Stimulated activated CD8-positive, alpha-beta memory T cell treated with anti-CD3 and anti-CD28 coated beads, Interleukin-4, amount 100 ng/mL, for 24 hours (primary cell): ENCODE data around the gene MCRS1.
"Not testable (repeated sequence)": the region's sequence is repeated elsewhere in the genome, so short reads cannot be mapped to it uniquely, and the experiment has no call there.

Experiments used
- DNase-seq: peaks from one replicate; pipeline ENCODE4 v3.0.0-alpha.2; 2020; ENCODE audit warnings: low read depth

MCRS1 gene

GRCh38 chr12:49567611-49568441 lies at the start of gene MCRS1:
TSS of gene MCRS1 (minus strand) at chr12:49568142. CDS start at chr12:49566731, 1,411 bp downstream.
- peak; percentile 81 for DNase-seq

DNA sequence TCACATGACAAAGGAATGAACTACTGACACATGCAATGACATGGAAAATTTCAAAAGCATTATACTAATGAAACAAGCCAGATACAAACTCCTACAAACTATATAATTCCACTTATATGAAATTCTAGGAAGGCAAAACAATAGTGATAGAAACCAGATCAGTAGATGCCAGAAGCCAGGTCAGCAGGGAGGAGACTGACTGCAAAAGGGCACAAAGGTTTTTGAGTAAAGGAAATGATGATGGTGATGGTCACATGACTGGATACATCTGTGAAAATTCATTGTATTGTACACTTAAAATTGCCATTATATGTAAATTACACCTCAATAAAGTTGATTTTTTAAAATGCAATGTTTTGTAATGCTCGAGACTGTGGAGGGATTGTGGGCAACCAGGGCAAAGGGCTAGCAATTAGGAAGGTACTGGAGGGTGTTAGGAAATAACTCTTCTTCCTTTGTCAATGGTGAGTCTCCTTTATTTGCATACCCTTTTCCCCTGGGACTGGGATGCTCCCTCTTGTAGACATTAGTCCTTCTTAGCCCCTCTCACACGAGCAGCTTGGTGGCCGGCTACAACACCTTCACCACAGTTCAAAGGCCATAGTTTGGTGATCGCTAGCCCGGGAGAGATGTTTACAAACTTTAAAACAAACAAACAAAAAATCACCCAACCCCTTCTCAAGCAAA lies 48.7 kb upstream of the MCRS1 start:
- DNase-seq, result no peak

DNA sequence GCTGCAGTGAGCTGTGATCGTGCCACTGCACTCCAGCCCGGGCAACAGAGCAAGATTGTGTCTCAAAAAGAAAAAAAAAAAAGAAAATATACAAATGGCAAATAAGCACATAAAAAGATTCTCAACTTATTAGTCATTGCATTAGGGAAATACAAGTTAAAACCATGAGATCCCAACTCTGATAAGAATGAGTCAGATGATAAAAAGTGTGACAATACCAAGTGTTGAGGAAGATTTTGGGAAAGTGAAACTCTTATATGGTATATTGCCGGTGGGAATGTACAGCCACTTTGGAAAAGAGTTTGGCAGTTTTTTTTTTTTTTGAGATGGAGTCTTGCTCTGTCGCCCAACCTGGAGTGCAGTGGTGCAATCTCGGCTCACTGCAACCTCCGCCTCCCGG lies 47.8 kb upstream of the MCRS1 start:
- DNase-seq, result no peak

DNA sequence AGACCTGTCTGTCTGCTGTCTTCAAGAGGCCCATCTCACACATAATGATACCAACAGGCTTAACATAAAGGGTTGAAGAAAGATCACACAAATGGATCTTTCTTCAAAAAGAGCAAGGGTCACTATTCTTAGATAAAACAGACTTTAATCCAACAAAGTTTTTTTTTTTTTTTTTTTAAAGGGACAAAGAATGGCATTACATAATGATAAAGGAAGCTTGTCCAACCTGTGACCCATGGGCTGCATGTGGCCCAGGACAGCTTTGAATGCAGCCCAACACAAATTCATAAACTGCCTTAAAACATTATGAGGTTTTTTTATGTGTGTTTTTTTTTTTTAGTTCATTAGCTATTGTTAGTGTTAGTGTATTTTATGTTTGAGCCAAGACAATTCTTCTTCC lies 44.3 kb upstream of the MCRS1 start:
- no peak for DNase-seq

GRCh38 chr12:49610785-49611184 lies 42.8 kb upstream of the MCRS1 start:
- DNase-seq, result not testable (repeated sequence)

GRCh38 chr12:49609875-49610154 lies 41.9 kb upstream of the MCRS1 start:
- DNase-seq, result no peak

- DNase-seq, result no peak
Measured at GRCh38 chr12:49609059-49609874, 41.3 kb upstream of the MCRS1 start.

- DNase-seq, result not testable (repeated sequence)
Measured at GRCh38 chr12:49605539-49605938, 37.6 kb upstream of the MCRS1 start, which contains the start of gene FAM186B. TSS of gene FAM186B (minus strand) at chr12:49605639. CDS start at chr12:49605477, 162 bp downstream.

DNA sequence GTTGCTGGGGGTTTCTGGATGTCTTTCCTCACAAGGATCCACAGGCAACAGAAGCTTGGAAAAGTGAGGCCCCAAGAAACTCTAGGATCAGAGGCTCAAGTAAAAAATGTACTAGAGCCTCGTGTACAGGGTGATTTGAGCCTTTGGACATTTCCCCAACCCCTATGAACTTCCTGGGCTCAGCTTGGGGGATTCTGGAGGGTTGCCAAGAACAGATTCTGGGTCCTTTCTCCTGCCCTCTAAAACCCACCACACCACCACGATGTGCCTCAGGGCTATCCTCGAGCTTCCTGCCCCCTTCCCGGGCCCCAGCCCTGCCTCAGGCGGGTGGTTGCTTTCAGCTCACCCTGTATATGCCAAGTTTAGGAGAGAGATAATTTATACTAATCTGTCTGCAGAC lies 36.9 kb upstream of the MCRS1 start:
- DNase-seq, result no peak

GRCh38 chr12:49603721-49604120 lies 35.8 kb upstream of the MCRS1 start:
- DNase-seq, result no peak

- DNase-seq, result no peak
Measured at GRCh38 chr12:49599961-49600360, 32.0 kb upstream of the MCRS1 start.

DNA sequence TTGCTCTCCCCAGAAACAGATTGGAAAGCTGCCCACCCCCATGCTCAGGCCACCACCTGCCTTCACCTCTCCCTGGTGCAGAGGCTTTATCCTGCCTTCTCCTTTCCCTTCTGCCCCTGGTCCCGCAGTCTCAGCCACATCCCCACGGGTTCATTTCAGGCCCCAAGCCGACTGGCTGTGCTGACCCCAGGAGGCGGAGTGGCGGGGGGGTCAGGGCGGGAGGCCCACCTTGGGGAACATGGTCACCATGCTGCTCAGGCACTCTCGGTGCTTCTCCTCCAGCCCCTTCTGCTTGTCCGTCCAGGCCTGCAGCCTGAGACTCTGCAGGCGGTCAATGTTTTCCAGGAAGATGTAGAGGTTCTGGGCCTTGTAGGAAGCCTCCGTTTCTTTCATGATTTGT lies 30.6 kb upstream of the MCRS1 start:
- DNase-seq, result no peak

- no peak for DNase-seq
Measured at GRCh38 chr12:49588721-49589516, 21.0 kb upstream of the MCRS1 start.

GRCh38 chr12:49588281-49588680 lies 20.3 kb upstream of the MCRS1 start:
- no peak for DNase-seq

- no peak for DNase-seq
Measured at GRCh38 chr12:49587174-49587908, 19.4 kb upstream of the MCRS1 start.

- no peak for DNase-seq
Measured at GRCh38 chr12:49585477-49586459, 17.8 kb upstream of the MCRS1 start.

GRCh38 chr12:49584591-49584990 lies 16.6 kb upstream of the MCRS1 start:
- no peak for DNase-seq

GRCh38 chr12:49583366-49584094 lies 15.6 kb upstream of the MCRS1 start:
- DNase-seq, result no peak

GRCh38 chr12:49582850-49583249 lies 14.9 kb upstream of the MCRS1 start:
- DNase-seq, result no peak
